NOMO-1 treated with DMSO at 0.1 percent for 48 hours (cell line): ENCODE data around the gene SUGCT.
"Not testable (repeated sequence)": the region's sequence is repeated elsewhere in the genome, so short reads cannot be mapped to it uniquely, and the experiment has no call there.

Experiments used
- DNase-seq: peaks from one replicate; lab custom pipeline; 2025; ENCODE audit not compliant: unreplicated experiment; lab: John Stamatoyannopoulos, UW

Gene SUGCT

DNA sequence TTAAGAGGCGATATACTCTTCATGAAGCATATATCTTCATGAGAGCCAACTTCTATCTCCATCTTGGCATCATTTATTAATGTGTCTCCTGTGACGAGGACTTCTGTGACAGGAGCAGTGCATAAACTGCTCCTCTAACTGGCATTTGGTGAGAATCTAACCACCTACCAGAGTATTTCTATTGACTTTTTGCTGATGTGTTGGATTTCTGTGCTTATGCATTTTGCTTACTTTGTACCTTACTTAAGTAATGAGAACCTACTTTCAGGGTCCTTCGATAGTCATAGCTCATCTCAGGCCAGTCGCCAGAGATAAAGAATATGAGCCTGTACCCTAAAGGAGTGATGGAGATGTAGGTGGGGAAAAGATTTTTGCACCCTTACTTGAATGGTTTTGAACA lies 265.7 kb downstream of the SUGCT start:
- no peak for DNase-seq

DNA sequence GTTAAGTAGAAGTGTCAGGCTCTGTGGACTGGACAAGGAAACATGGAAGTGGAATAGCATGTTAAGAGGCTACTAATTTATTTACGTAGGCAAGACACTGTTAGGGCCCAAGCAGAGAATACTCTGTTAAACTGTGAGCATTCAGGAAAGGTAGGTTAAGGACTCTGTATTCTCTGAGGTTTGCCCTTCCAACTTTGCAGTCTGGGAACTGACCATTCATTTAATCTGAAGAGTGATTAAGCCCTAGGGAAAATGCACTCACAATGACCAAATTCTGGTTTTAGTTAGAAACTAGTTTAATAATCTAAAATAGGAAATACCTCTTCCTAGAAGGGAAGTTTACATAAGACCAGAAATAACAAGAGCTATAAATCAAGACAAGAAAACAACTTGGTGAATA lies 266.6 kb downstream of the SUGCT start:
- DNase-seq: no peak

DNA sequence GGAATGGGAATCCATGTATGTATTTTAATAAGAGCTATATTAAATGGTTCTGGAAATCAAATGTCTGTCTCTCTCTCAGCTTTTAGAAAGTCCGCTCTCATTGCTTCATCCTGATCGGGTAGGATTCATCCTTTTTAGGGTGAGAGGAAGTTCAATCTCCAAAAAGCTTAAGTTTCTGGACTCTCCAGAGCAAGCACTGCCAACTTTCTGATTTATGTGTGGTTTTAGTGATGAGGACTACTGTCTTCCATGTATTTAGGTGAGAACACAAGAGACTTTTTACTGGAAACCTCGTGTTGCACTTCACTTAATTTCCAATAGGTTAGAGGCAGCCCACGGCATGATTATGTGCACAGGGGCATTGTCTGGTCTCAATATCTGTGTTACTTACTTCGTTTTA lies 267.9 kb downstream of the SUGCT start:
- DNase-seq: peak; percentile 51

DNA sequence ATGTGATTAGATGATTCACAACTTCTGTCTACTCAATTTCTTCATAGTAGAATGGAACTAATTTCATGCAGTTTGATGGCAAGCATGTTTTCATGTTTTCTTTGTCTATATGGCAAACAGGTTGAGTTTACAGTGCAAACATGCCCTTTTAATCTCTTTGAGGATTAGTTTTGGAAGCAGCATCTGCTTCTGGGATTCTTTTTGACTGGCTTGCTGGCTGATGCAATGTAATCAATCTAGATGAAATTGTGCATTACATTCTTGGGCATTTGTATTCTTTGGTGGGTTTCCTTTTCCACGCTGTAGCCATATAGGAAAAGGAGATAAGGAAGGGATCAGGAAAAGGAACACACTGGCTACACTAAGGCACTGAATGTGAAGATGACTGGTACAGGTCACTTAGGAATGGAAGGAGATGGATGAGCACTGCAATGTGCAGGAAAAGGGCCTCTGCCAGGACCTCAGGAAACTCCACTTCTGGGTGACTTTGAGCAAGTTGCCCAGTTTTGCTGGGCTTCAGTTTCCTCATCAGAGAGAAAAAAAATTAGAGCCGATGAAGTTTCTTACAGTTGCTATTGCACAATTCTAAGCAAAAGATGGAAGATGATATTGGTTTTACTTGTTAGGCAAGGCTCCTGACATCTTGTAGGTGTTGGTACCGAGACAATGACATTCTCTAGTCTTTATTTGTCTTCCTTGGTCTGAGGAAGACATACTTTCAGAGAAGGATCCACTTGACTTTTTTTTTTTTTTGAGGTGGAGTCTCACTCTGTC lies 269.1 kb downstream of the SUGCT start:
- DNase-seq: peak; percentile 46

DNA sequence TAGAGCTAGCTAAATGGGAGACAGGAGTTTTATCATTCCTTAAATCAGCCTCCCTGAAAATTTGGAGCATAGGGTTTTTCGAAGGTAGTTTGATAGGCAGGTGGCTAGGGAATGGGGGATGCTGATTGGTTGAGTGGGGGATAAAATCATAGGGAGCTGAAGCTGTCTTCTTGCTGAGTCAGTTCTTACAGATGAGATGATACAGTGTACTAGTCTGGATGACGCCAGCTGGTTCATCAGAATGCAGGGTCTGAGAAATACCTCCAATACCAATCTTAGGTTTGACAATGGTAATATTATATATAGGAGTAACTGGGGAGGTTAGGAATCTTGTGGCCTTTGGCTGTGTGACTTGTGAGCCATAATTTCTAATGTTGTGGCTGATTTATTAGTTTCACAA lies 271.2 kb downstream of the SUGCT start:
- DNase-seq: no peak

DNA sequence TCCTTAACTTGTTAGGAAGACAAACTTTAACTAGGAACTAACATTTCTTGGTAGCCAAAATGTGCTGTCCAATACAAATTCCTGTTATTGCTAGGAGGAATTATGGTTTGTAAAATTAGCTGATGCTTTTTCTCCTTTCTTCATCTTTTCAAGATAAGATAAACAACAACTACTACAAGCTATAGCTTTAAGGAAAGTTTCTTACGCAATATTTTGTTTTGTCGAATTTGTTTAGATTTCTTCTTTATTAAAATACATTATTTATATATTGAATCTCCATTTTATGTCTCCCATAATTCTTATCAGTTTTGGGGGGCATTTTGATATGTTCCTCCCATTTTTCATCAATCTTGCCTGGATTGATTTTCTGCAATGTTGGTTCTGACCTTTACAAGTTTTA lies 277.5 kb downstream of the SUGCT start:
- no peak for DNase-seq

DNA sequence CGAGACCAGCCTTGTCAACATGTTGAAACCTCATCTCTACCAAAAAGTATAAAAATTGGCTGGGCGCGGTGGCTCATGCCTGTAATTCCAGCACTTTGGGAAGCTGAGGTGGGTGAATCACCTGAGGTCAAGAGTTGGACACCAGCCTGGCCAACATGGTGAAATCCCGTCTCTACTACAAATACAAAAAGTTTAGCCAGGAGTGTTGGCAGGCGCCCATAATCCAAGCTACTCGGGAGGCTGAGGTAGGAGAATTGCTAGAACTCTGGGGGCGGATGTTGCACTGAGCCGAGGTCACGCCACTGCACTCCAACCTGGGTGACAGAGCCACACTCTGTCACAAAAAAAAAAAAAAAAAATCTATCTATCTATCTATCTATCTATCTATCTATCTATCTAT lies 279.9 kb downstream of the SUGCT start:
- DNase-seq: not testable (repeated sequence)

DNA sequence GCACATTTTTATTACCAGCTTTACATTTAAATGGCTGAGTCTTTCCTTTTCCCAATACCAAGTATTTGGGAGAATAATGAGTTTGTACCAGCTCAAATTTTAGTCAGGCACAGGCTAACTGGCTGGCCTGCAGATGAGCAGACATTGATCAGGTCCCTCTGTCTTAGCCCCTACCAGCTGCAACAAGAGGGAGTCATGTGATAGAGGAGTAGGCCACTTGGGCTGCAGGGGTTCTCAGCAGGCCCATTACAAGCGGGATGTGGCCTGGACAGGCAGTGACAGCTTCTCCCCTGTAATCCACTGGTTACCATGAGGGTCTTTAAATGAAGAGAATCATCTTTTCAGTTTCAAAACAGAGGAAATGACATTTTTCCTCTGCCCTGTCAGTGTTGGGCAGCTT lies 283.6 kb downstream of the SUGCT start:
- no peak for DNase-seq

DNA sequence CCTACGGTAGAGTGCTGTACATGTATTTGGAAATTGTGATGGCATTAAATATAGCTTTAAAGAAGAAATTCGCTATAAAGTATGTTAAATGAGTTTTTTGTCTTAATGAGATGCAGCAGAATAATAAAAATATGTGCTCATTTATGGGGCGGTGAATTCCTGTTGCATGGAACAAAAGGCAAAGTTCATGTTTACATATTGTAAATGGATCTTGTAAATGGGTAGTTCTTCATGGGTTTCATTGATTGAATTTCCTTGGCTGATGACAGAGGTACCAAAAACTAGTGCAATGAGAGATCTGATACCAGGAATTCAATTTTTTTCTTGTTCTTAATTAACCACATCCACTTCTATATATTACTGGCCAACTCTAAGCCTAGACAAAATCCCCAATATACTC lies 284.2 kb downstream of the SUGCT start:
- DNase-seq: no peak

DNA sequence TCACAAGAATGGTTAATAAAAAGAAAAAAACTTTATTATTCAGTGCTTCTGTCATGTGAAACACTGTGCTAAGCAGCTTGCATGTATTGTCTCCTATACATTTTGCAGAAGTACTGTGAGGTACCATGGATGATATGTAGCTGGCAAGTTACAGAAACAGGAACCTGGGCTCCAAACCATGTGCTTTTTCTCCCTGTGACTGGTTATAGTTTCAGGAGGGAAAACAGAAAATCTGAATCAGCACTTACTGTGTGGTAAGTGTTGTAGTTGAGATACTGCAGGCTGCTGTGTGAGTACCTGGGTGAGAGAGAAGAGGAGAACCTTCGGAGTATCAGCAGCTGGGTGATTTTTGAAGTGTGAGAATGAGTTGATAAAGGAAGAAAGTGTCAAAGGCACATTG lies 285.0 kb downstream of the SUGCT start:
- peak; percentile 93 for DNase-seq

DNA sequence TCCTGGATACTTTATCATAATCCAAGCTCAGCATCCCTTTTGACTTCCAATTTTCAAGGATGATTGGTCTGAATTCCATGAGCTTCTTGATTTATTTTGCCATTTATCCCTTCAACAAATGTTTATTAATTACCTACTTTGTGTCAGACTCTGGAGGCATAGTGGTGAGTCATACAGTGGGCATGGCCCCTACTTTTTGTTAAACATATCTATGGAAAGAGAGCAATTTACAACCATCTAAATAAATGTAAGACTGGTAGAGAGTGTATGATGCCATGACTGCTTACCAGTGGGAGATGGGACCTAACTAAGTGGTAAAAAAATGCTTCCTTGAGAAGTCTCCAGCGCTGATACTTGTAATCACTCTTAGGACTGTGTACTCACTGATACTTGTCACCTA lies 286.6 kb downstream of the SUGCT start:
- DNase-seq: no peak

DNA sequence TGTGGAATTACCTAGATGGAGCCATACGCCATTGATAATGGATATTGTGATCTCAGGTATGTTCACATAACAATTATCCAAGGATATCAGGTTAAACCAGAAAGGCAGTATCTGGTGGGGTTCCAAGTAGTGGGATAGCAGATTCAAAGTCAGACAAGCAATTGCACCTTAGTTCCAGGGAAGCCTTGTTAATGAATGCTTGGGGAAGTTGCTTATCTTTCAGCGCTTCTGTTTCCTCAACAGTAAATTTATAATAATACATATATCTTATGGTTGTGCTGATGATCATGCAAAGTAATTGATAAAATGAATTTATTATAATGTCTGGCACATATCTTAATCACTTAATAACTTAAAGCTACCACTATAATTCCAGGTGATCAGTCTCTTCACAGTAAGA lies 290.9 kb downstream of the SUGCT start:
- DNase-seq: no peak

DNA sequence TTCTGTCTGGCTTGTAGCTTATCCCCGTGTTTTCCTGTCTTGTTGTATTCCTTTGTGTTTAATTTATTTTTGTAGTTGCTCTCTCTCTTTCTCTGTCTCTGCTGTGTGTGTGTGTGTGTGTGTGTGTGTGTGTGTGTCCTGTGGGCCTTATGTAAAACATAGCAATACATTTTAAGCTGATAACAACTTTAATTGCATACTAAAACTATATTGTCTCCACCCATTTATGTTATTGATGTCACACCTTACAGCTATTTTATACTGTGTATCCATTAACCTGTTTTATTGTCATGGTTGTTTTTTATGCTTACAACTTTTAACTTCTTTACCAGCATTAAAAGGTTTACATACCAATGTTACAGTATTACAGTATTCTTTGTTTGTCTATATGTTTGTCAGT lies 293.6 kb downstream of the SUGCT start:
- DNase-seq: no peak

DNA sequence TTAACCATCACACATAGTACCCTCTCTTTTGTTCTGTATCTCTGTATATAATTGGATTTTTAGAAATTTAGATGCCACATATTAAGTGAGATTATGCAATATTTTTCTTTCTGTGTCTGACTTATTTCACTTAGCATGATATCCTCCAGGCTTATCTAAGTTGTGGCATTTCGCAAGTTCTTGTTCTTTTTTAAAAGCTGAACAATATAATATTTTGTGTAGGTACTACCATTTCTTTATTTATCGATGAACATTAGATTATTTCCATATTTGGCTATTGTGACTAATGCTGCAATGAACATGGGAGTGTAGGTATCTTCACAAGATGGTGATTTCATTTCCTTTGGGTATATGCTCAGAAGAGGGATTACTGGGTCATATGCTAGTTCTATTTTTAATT lies 295.0 kb downstream of the SUGCT start:
- DNase-seq: no peak

DNA sequence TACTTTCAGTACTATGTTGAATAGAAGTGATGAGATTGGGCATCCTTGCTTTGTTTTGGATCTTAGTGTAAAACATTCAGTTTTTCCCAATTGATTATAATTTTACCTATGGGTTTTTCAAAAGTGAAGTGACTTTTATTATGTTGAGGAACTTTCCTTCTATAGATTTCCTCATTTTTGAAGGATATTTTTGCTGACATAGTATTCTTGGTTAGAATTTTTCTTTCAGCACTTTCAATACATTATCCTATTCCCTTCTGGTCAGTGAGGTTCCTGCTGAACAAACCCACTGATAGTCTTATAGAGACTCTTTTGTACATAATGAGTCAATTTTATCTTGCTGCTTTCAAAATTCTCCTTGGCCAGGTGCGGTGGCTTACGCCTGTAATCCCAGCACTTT lies 297.2 kb downstream of the SUGCT start:
- no peak for DNase-seq

DNA sequence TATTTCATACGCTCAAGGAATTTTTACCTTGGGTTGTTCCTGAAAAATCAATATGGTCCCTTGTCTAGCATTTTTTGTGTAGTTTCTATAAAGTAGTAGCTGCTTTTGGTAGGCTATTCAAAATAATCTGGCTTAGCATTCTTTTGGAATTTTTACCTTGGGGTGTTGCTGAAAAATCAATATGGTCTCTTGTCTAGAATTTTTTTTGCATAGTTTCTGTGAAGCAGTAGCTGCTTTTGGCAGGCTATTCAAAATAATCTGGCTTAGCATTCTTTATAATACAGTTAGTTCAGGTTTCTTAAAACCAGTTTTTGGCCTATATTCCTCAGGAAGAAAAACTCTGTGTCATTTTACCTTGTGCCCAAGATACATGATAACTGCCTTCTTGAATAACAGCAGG lies 301.9 kb downstream of the SUGCT start:
- no peak for DNase-seq

DNA sequence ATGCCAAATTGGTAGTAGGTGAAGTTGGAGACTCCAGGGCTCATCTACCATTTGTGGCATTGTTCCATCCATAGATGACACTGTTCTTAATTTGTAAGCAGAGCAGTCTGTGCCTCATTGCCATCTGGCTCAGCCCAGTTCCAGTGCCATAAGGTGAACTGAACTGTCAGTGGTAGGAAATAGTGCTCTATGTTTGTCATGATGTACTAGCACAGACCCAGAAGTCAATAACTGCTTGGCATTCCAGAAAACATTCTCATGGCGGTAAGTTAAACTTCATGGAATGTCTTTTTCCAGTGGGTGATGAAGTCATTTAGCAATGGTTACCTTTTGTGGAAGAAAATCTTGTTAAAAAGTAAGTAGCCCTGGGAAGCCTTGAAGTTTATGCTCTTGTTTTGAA lies 302.7 kb downstream of the SUGCT start:
- DNase-seq: no peak

DNA sequence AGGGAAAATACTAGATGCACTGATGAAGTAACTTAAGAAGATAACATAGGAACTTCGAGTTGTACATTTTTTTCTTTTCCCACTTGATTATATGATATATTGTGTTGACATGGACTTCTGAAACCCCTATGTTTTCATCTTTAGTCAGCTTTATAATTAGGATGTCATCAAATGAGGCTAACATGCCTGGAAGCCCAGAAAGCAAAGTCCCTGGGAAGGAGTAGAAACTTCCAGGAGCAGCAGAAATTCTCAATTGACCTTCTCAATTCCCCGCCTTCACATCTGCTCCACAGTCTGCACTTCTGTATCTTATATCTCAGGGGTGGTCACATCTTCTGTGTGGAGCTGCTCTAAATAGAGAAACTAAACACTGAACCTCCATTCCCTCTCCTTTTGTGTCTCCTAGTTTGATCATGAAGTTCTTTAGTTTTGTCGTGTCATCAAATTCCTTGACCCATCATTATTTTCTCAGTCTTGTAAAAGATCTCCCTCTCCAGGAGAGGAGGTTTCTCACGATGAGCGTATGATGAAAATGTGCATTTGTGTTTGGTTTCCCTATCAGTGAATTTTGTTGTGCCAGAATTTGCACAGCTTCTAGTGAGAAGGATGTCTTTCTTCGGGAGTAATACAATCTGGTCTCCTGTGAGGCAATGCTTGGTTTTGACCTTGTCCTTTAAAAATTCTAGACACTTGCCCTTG lies 303.3 kb downstream of the SUGCT start:
- DNase-seq: no peak

DNA sequence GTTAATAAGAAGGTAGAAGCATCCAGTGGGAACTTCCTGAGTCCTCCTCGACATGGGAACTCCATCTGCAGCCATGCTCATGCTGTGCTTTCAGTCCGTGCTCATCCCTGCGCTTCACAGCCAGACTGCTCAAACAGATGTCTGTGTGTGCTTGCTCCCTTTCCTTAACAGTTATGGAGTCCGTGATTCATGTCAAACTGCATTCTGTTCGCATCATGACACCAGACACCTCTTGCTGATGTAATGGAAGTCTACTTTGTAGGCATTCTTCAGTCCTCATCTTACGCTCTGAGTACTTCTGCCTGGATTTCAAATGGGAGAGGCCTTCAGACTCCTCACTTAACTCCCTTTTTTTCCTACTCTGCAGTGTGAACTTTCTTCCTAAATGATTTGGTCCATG lies 304.9 kb downstream of the SUGCT start:
- DNase-seq: no peak

DNA sequence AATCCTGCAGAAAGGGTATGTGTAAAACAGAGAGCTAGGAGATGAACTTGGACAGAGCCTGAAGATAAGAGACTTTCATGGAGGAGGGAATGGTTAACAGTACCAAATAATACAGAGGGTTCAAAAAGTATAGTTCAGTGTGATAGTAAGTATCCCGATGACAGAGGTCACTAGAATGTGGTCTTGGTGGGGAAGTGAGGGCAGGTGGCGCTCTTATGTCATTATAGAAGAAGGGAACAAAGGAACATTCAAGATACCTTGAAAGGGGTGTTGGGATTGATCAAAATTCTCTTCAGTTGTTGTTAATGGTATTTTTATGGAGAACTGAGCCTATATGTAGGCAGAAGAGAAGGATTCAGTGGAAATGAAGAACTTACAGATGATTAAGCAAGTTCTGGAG lies 312.5 kb downstream of the SUGCT start:
- DNase-seq: no peak

DNA sequence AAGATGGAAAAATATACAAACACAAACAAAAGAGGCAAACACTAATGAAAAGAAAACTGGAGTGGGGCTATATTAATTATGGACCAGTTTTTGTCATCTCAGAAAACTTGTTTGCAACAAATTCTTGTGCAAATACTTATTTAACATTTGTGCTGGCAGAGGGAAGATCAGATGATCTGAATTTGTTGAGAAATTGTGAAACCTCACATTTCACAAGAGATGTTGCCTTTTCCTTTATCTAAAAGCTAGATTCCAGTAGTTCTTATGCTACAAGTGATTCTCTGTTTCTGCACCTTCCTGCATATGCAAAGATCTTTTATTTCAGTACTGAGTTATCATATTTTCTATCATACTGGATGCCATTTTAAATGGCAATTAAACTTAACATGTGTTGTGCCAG lies 320.7 kb downstream of the SUGCT start:
- peak; percentile 42 for DNase-seq

DNA sequence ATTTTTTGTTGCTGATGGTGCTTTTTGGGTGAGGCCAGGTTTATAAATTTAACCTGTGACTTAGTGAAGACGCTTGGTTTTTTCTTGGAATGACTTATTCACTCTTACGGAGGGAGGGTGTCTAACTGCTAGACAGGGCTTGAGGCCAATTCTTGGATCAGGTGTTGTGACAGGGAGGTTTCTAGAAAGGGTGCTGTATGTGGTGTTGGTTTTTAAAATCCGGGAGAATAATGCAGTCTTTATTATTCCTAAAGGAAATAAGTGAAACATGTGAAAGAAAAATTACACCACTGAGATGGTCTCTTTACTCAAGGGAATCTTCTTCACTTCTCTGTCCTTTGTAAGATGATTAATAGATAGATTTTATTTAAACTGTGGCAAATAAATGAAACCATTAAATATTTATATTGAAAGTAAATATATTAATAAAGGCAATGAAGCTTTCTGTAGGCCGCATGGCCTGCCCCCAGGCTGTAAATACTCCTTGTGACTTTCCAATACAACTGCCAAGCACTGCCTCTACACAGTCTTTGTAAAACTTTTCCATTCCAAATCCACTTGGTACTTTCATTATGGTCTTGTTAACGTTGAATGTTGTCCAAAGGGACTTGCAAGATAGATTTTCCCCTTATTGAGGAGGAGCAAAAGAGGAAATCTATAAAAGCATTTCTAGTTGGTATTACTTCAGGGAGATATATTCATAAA lies 323.1 kb downstream of the SUGCT start:
- DNase-seq: no peak
